GM18867 (cell line): ENCODE data around the gene PHF19.

Experiments used
- ATAC-seq: cut with Tn5 transposase; IDR thresholded peaks from one replicate; pipeline ENCODE4 v1.9.1; 2021; ENCODE audit warnings: mild to moderate bottlenecking, moderate library complexity; ENCODE audit not compliant: unreplicated experiment

PHF19 gene

GRCh38 chr9:120856700-120857099, 20.3 kb downstream of the PHF19 start:
- no peak for ATAC-seq

- no peak for ATAC-seq
Observed at GRCh38 chr9:120855827-120856670, 20.9 kb downstream of the PHF19 start.

GRCh38 chr9:120854596-120855327, 22.2 kb downstream of the PHF19 start:
- ATAC-seq, result no peak

- ATAC-seq, result no peak
Observed at GRCh38 chr9:120853198-120853597, 23.8 kb downstream of the PHF19 start.

- no peak for ATAC-seq
Observed at GRCh38 chr9:120852240-120853010, 24.6 kb downstream of the PHF19 start.

- ATAC-seq, result no peak
Observed at GRCh38 chr9:120851449-120851848, 25.5 kb downstream of the PHF19 start.

- no peak for ATAC-seq
Observed at GRCh38 chr9:120850315-120850714, 26.7 kb downstream of the PHF19 start.

- no peak for ATAC-seq
Observed at GRCh38 chr9:120846906-120847305, 30.1 kb downstream of the PHF19 start.

- ATAC-seq, result no peak
Observed at GRCh38 chr9:120846251-120846889, 30.6 kb downstream of the PHF19 start.

- ATAC-seq, result no peak
Observed at GRCh38 chr9:120845255-120845654, 31.7 kb downstream of the PHF19 start.

- peak; percentile 99 for ATAC-seq
Observed at GRCh38 chr9:120842685-120843485, 34.1 kb downstream of the PHF19 start, which contains the start of gene PSMD5. Gene PSMD5, minus strand, starts transcription at chr9:120842922. Its CDS starts 13 bp downstream, at chr9:120842909.

GRCh38 chr9:120841930-120842684, 34.9 kb downstream of the PHF19 start:
- peak; percentile 7 for ATAC-seq

GRCh38 chr9:120839146-120839545, 37.8 kb downstream of the PHF19 start:
- ATAC-seq, result no peak

GRCh38 chr9:120837921-120838320, 39.1 kb downstream of the PHF19 start:
- ATAC-seq, result no peak

GRCh38 chr9:120833325-120833724, 43.7 kb downstream of the PHF19 start:
- no peak for ATAC-seq

- ATAC-seq, result no peak
Observed at GRCh38 chr9:120832807-120833206, 44.2 kb downstream of the PHF19 start.

- ATAC-seq, result no peak
Observed at GRCh38 chr9:120830865-120831264, 46.1 kb downstream of the PHF19 start.

GRCh38 chr9:120830151-120830550, 46.8 kb downstream of the PHF19 start:
- ATAC-seq, result no peak

- ATAC-seq, result no peak
Observed at GRCh38 chr9:120829650-120830049, 47.3 kb downstream of the PHF19 start.
